Measurements from ENCODE around the gene OR2F1. TPM values are rescaled to one million over a fixed set of nuclear protein-coding genes. Genes with fewer than 3 reads are reported as not detected.

The OR2F1 gene
- total RNA-seq, 1 donor from 2014 or later: not detected

- DNase-seq (ENCODE audit: low spot score in 2 of 2) (no peak), FAIRE-seq (no peak)
Observed at GRCh38 chr7:143948733-143949132, 5.9 kb upstream of the OR2F1 start.

GRCh38 chr7:143953421-143953820, 1.2 kb upstream of the OR2F1 start:
- DNase-seq (ENCODE audit: low spot score in 2 of 2) (no peak), FAIRE-seq (no peak)

GRCh38 chr7:143954135-143954534, 509 bp upstream of the OR2F1 start:
- no peak for FAIRE-seq
- no peak for DNase-seq (ENCODE audit: low spot score in 2 of 2)

GRCh38 chr7:143958781-143959180, 4.1 kb downstream of the OR2F1 start:
- DNase-seq (ENCODE audit: low spot score in 2 of 2) (no peak), FAIRE-seq (no peak)

- no peak for FAIRE-seq
- no peak for DNase-seq (ENCODE audit: low spot score in 2 of 2)
Observed at GRCh38 chr7:143960813-143961610, 6.4 kb downstream of the OR2F1 start.

- no peak for DNase-seq (ENCODE audit: low spot score in 2 of 2)
- no peak for FAIRE-seq
Observed at GRCh38 chr7:143965280-143965679, 10.6 kb downstream of the OR2F1 start.

GRCh38 chr7:143967398-143967797, 12.8 kb downstream of the OR2F1 start:
- no peak for FAIRE-seq
- DNase-seq (ENCODE audit: low spot score in 2 of 2): no peak

GRCh38 chr7:143973870-143974416, 19.3 kb downstream of the OR2F1 start:
- no peak for FAIRE-seq
- DNase-seq (ENCODE audit: low spot score in 2 of 2): no peak

- FAIRE-seq (no peak), DNase-seq (ENCODE audit: low spot score in 2 of 2) (no peak)
Observed at GRCh38 chr7:143974459-143974858, 19.8 kb downstream of the OR2F1 start.

GRCh38 chr7:143975617-143976016, 21.0 kb downstream of the OR2F1 start:
- FAIRE-seq (no peak), DNase-seq (ENCODE audit: low spot score in 2 of 2) (no peak)

GRCh38 chr7:143978585-143978984, 23.9 kb downstream of the OR2F1 start:
- FAIRE-seq: no peak
- no peak for DNase-seq (ENCODE audit: low spot score in 2 of 2)

- FAIRE-seq (no peak), DNase-seq (ENCODE audit: low spot score in 2 of 2) (no peak)
Observed at GRCh38 chr7:143979359-143979758, 24.7 kb downstream of the OR2F1 start.

GRCh38 chr7:143979998-143980397, 25.4 kb downstream of the OR2F1 start:
- DNase-seq (ENCODE audit: low spot score in 2 of 2) (no peak), FAIRE-seq (no peak)

GRCh38 chr7:143980746-143981510, 26.3 kb downstream of the OR2F1 start:
- DNase-seq (ENCODE audit: low spot score in 2 of 2) (no peak), FAIRE-seq (no peak)

GRCh38 chr7:143983960-143984359, 29.3 kb downstream of the OR2F1 start:
- FAIRE-seq (no peak), DNase-seq (ENCODE audit: low spot score in 2 of 2) (no peak)

GRCh38 chr7:143987513-143987912, 32.9 kb downstream of the OR2F1 start:
- no peak for FAIRE-seq

GRCh38 chr7:143988976-143989745, 34.5 kb downstream of the OR2F1 start:
- DNase-seq (ENCODE audit: low spot score in 2 of 2): no peak
- no peak for FAIRE-seq

More at GRCh38 chr7:143987513-143987912, 32.9 kb downstream of the OR2F1 start:
- no peak for DNase-seq (ENCODE audit: low spot score in 2 of 2)

GRCh38 chr7:143992670-143993069, 38.0 kb downstream of the OR2F1 start:
- no peak for FAIRE-seq
- DNase-seq (ENCODE audit: low spot score in 2 of 2): no peak

- DNase-seq (ENCODE audit: low spot score in 2 of 2): no peak
- FAIRE-seq: peak; percentile 57
Observed at GRCh38 chr7:143993924-143994323, 39.3 kb downstream of the OR2F1 start.

GRCh38 chr7:144000020-144000419, 45.4 kb downstream of the OR2F1 start, which contains the start of gene OR6B1:
OR6B1 (plus strand) TSS chr7:144000320; CDS start chr7:144003997, 3,677 bp downstream.
- DNase-seq (ENCODE audit: low spot score in 2 of 2) (no peak), FAIRE-seq (no peak)

- DNase-seq (ENCODE audit: low spot score in 2 of 2): no peak
- FAIRE-seq: no peak
Observed at GRCh38 chr7:144001543-144001942, 46.9 kb downstream of the OR2F1 start.

All from frontal cortex (tissue), 4 donors.